H9 (cell line): ENCODE results near the gene IGFL1. TPM values are rescaled to one million over a fixed set of nuclear protein-coding genes. Genes with fewer than 3 reads are reported as not detected.

ENCODE experiments used
- DNase-seq: peaks from one replicate; pipeline ENCODE4 v3.0.0-alpha.2; 2017
- H2AFZ ChIP-seq: one replicate; pipeline ENCODE4 v1.6.1; 2013; ENCODE audit warnings: mild to moderate bottlenecking, low read length, control low read depth, moderate library complexity
- H2AK5ac ChIP-seq: 2 replicates; pipeline ENCODE4 v1.6.1; 2013; ENCODE audit warnings: low read length, control low read depth, mixed read lengths; ENCODE audit not compliant: insufficient read length
- H2BK120ac ChIP-seq: one replicate; pipeline ENCODE4 v1.6.1; 2013; ENCODE audit warnings: low read depth, mild to moderate bottlenecking, low read length, control low read depth, inconsistent platforms; ENCODE audit not compliant: poor library complexity, severe bottlenecking
- H2BK12ac ChIP-seq: 2 replicates; pipeline ENCODE4 v1.6.1; 2013; ENCODE audit warnings: low read length, control low read depth, mixed read lengths, low read depth; ENCODE audit not compliant: insufficient read length
- H2BK15ac ChIP-seq: 2 replicates; pipeline ENCODE4 v1.6.1; 2013; ENCODE audit warnings: low read depth, low read length, control low read depth
- H2BK20ac ChIP-seq: one replicate; pipeline ENCODE4 v1.6.1; 2013; ENCODE audit warnings: low read depth, mild to moderate bottlenecking, low read length, control low read depth, inconsistent platforms; ENCODE audit not compliant: poor library complexity, severe bottlenecking
- H2BK5ac ChIP-seq: 2 replicates; pipeline ENCODE4 v1.6.1; 2013; ENCODE audit warnings: low read length, control low read depth, mixed read lengths; ENCODE audit not compliant: insufficient read length
- H3K14ac ChIP-seq: 2 replicates; pipeline ENCODE4 v1.6.1; 2013; ENCODE audit warnings: low read length, control low read depth; ENCODE audit not compliant: insufficient read depth
- H3K18ac ChIP-seq: 2 replicates; pipeline ENCODE4 v1.6.1; 2013; ENCODE audit warnings: low read depth, mild to moderate bottlenecking, mixed read lengths, low read length, control low read depth; ENCODE audit not compliant: insufficient read length
- H3K23ac ChIP-seq: 2 replicates; pipeline ENCODE4 v1.6.1; 2013; ENCODE audit warnings: low read length, control low read depth, mixed read lengths, low read depth; ENCODE audit not compliant: insufficient read length
- H3K23me2 ChIP-seq: 2 replicates; pipeline ENCODE4 v1.6.1; 2013; ENCODE audit warnings: low read depth, mild to moderate bottlenecking, mixed read lengths, low read length, control low read depth; ENCODE audit not compliant: insufficient read length, poor library complexity, severe bottlenecking
- H3K27ac ChIP-seq: 2 replicates; pipeline ENCODE4 v1.5.1; 2013; ENCODE audit warnings: low read length, control low read depth, mixed read lengths, low read depth; ENCODE audit not compliant: insufficient read length
- H3K27me3 ChIP-seq: 2 replicates; pipeline ENCODE4 v1.6.1; 2013; ENCODE audit warnings: low read length, control low read depth, inconsistent platforms; ENCODE audit not compliant: insufficient read depth
- H3K4ac ChIP-seq: 2 replicates; pipeline ENCODE4 v1.6.1; 2013; ENCODE audit warnings: low read depth, mild to moderate bottlenecking, control low read depth, inconsistent platforms, low read length, moderate library complexity
- H3K4me1 ChIP-seq: 2 replicates; pipeline ENCODE4 v1.6.1; 2013; ENCODE audit warnings: low read length, control low read depth, inconsistent platforms; ENCODE audit not compliant: insufficient read depth
- H3K4me2 ChIP-seq: 2 replicates; pipeline ENCODE4 v1.6.1; 2013; ENCODE audit warnings: low read length, control low read depth, mixed read lengths; ENCODE audit not compliant: insufficient read length, insufficient read depth
- H3K56ac ChIP-seq: 2 replicates; pipeline ENCODE4 v1.6.1; 2013; ENCODE audit warnings: low read depth, mild to moderate bottlenecking, mixed read lengths, low read length, control low read depth; ENCODE audit not compliant: insufficient read length
- H3K79me1 ChIP-seq: 2 replicates; pipeline ENCODE4 v1.6.1; 2013; ENCODE audit warnings: low read depth, mild to moderate bottlenecking, moderate library complexity, low read length, control low read depth, inconsistent platforms; ENCODE audit not compliant: insufficient read depth, poor library complexity, severe bottlenecking
- H3K79me2 ChIP-seq: 2 replicates; pipeline ENCODE4 v1.6.1; 2013; ENCODE audit warnings: low read length, control low read depth, inconsistent platforms; ENCODE audit not compliant: insufficient read depth
- H3K9ac ChIP-seq: 2 replicates; pipeline ENCODE4 v1.6.1; 2013; ENCODE audit warnings: low read length, control low read depth, mixed read lengths; ENCODE audit not compliant: insufficient read length; ENCODE audit errors: extremely low read depth
- H3K9me3 ChIP-seq: one replicate; pipeline ENCODE4 v1.6.1; 2013; ENCODE audit warnings: low read depth, low read length, inconsistent platforms; ENCODE audit not compliant: control insufficient read depth
- H3T11ph ChIP-seq: one replicate; pipeline ENCODE4 v1.6.1; 2013; ENCODE audit warnings: mild to moderate bottlenecking, low read length, control low read depth, inconsistent platforms
- H4K20me1 ChIP-seq: one replicate; pipeline ENCODE4 v1.6.1; 2013; ENCODE audit not compliant: control insufficient read depth, insufficient read length, insufficient read depth
- H4K5ac ChIP-seq: 2 replicates; pipeline ENCODE4 v1.6.1; 2013; ENCODE audit warnings: low read depth, mild to moderate bottlenecking, mixed read lengths, low read length, control low read depth; ENCODE audit not compliant: insufficient read length
- H4K8ac ChIP-seq: replicated peaks from 2 replicates; pipeline ENCODE4 v1.6.1; 2013; ENCODE audit warnings: low read length, control low read depth, mixed read lengths, low read depth; ENCODE audit not compliant: insufficient read length
- H4K91ac ChIP-seq: 2 replicates; pipeline ENCODE4 v1.6.1; 2013; ENCODE audit warnings: low read depth, mild to moderate bottlenecking, moderate library complexity, mixed read lengths, low read length, control low read depth; ENCODE audit not compliant: insufficient read length
- H3K27ac Mint-ChIP-seq, 3 experiments: 2 replicates in 2 of 3; 3 replicates in 1 of 3; pipeline ENCODE4 v1.8.0; 2020 to 2021; ENCODE audit warnings: mixed read lengths in 3 of 3, mild to moderate bottlenecking in 1 of 3, moderate library complexity in 1 of 3
- H3K27me3 Mint-ChIP-seq: 2 replicates; pipeline ENCODE4 v1.8.0; 2021; ENCODE audit warnings: low read depth, mild to moderate bottlenecking, moderate library complexity, mixed read lengths
- H3K36me3 Mint-ChIP-seq, 3 experiments: 2 replicates in 2 of 3; 3 replicates in 1 of 3; pipeline ENCODE4 v1.8.0; 2020 to 2021; ENCODE audit warnings: low read depth in 3 of 3, mixed read lengths in 3 of 3; ENCODE audit not compliant: insufficient read depth in 1 of 3
- H3K4me1 Mint-ChIP-seq, 2 experiments: 2 replicates each; pipeline ENCODE4 v1.8.0; 2020; ENCODE audit warnings: mixed read lengths in 2 of 2
- H3K4me3 Mint-ChIP-seq, 2 experiments: 2 replicates in 1 of 2; 3 replicates in 1 of 2; pipeline ENCODE4 v1.8.0; 2020 to 2021; ENCODE audit warnings: mild to moderate bottlenecking in 2 of 2, mixed read lengths in 2 of 2, moderate library complexity in 1 of 2
- H3K9me3 Mint-ChIP-seq, 2 experiments: 2 replicates in 1 of 2; 3 replicates in 1 of 2; pipeline ENCODE4 v1.8.0; 2020; ENCODE audit warnings: mild to moderate bottlenecking in 2 of 2, mixed read lengths in 2 of 2, moderate library complexity in 1 of 2
- CTCF ChIP-seq: fragments of 200-600 bp; sonication (generic); conservative IDR thresholded peaks from 3 replicates; pipeline ENCODE4 v1.8.0; 2021; ENCODE audit warnings: antibody characterized with exemption, mild to moderate bottlenecking
- WGBS: extraction: QIAGEN DNeasy Blood & Tissue Kit; methylation state at CpG from one replicate; pipeline ENCODE4 v1.1.7; 2013; ENCODE audit warnings: missing lambda C conversion rate, low lambda C conversion rate, mixed read lengths; ENCODE audit not compliant: insufficient read length; ENCODE audit errors: extremely low coverage; 5-methylcytosine and 5-hydroxymethylcytosine counted together
- total RNA-seq: library from RNA; stranded (reverse); gene quantifications from 2 replicates; pipeline ENCODE4 v1.2.1, GENCODE V29; 2021

IGFL1 gene
- total RNA-seq, 1 experiment from 2014 or later, result not detected

GRCh38 chr19:46221152-46221551 is 8.4 kb upstream of the IGFL1 start:
- WGBS, result no CpG with 5 or more reads among the region's 2 CpGs
- Histone ChIP-seq H3K4me2 (no peak overlapping the region), H3K4me1 (no peaks in the 10 kb centered on the region), H3K56ac (no peak overlapping the region), H4K91ac (no peak overlapping the region), H4K5ac (no peak overlapping the region), H3T11ph (no peak overlapping the region), H3K79me1 (no peaks in the 10 kb centered on the region), H4K20me1 (no peaks in the 10 kb centered on the region), H3K18ac (no peak overlapping the region), H2AFZ (no peak overlapping the region), H2AK5ac (no peak overlapping the region), H3K27me3 (no peaks in the 10 kb centered on the region), H2BK120ac (no peak overlapping the region), H2BK5ac (no peak overlapping the region), H3K27ac (no peak overlapping the region), H2BK20ac (no peak overlapping the region), H2BK12ac (no peak overlapping the region), H3K9ac (no peak overlapping the region), H3K14ac (no peak overlapping the region), H3K79me2 (no peaks in the 10 kb centered on the region), H3K23ac (no peak overlapping the region), H4K8ac (no peak overlapping the region), H3K4ac (no peak overlapping the region), H2BK15ac (no peak overlapping the region), H3K9me3 (no peaks in the 10 kb centered on the region), H3K23me2 (no peaks in the 10 kb centered on the region)
- Mint-ChIP-seq H3K9me3 (no peaks in the 10 kb centered on the region; a peak in 1 of 5 replicates), H3K4me1 (peaks cover 12 to 14% of the 10 kb centered on the region in 2 experiments), H3K4me3 (no peak overlapping the region), H3K27ac (no peak overlapping the region), H3K27me3 (peaks cover 22% of the 10 kb centered on the region), H3K36me3 (no peaks in the 10 kb centered on the region)
- DNase-seq, result no peak
- no peak for TF ChIP-seq CTCF
